Measurements from ENCODE around the gene AGTR1. TPM values are rescaled to one million over a fixed set of nuclear protein-coding genes. Genes with fewer than 3 reads are reported as not detected.

AGTR1 gene
- total and polyA plus RNA-seq, 2 of the 13 experiments (the other 11 are each of a cell fraction or from before 2014, with no cell fraction given): 0.64 to 1.5 TPM

- TF ChIP-seq DZIP1 (CRISPR knock-in tag; IDR thresholded peaks at IDR 0.05) (no peak), DRAP1 (CRISPR knock-in tag; IDR thresholded peaks at IDR 0.05) (peak; percentile 44; the same call in 1 of the 2 replicates), MTF2 (CRISPR knock-in tag; IDR thresholded peaks at IDR 0.05; ENCODE audit: borderline replicate concordance) (peak; percentile 57; the same call in 1 of the 2 replicates), ZNF616 (CRISPR knock-in tag; IDR thresholded peaks at IDR 0.05; ENCODE audit: low read depth) (no peak), JUNB (CRISPR knock-in tag; IDR thresholded peaks at IDR 0.05; ENCODE audit: borderline replicate concordance) (no peak), ZNF740 (CRISPR knock-in tag; IDR thresholded peaks at IDR 0.05) (no peak), ATF6 (CRISPR knock-in tag; conservative IDR thresholded peaks at IDR 0.05) (no peak), CREM (IDR thresholded peaks at IDR 0.05) (no peak), CREM (CRISPR knock-in tag; IDR thresholded peaks at IDR 0.05) (no peak), SP5 (CRISPR knock-in tag; IDR thresholded peaks at IDR 0.05; ENCODE audit: borderline replicate concordance, low read depth) (no peak), ZNF496 (CRISPR knock-in tag; IDR thresholded peaks at IDR 0.05; ENCODE audit: insufficient replicate concordance) (no peak), PRDM15 (CRISPR knock-in tag; IDR thresholded peaks at IDR 0.05) (no peak), RFX3 (CRISPR knock-in tag; IDR thresholded peaks at IDR 0.05) (no peak), ZKSCAN8 (CRISPR knock-in tag; IDR thresholded peaks at IDR 0.05; ENCODE audit: borderline replicate concordance) (no peak), ZMYM4 (CRISPR knock-in tag; IDR thresholded peaks at IDR 0.05) (peak; percentile 91), GZF1 (CRISPR knock-in tag; IDR thresholded peaks at IDR 0.05) (no peak)
- TF ChIP-seq, protein P1, sequence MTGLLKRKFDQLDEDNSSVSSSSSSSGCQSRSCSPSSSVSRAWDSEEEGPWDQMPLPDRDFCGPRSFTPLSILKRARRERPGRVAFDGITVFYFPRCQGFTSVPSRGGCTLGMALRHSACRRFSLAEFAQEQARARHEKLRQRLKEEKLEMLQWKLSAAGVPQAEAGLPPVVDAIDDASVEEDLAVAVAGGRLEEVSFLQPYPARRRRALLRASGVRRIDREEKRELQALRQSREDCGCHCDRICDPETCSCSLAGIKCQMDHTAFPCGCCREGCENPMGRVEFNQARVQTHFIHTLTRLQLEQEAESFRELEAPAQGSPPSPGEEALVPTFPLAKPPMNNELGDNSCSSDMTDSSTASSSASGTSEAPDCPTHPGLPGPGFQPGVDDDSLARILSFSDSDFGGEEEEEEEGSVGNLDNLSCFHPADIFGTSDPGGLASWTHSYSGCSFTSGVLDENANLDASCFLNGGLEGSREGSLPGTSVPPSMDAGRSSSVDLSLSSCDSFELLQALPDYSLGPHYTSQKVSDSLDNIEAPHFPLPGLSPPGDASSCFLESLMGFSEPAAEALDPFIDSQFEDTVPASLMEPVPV (CRISPR knock-in tag; IDR thresholded peaks at IDR 0.05): no peak
Measured at GRCh38 chr3:148697306-148698189, at the start of gene AGTR1 (continued).
